Measurements from ENCODE around the gene CALML6. TPM values are rescaled to one million over a fixed set of nuclear protein-coding genes. Genes with fewer than 3 reads are reported as not detected.
A peak's percentile ranks its signal among the peaks of the same experiment; 100 is the strongest.

CALML6 gene
- total and polyA plus RNA-seq, 8 donors = 0.39 to 4.4 (median 1.1) TPM

DNA sequence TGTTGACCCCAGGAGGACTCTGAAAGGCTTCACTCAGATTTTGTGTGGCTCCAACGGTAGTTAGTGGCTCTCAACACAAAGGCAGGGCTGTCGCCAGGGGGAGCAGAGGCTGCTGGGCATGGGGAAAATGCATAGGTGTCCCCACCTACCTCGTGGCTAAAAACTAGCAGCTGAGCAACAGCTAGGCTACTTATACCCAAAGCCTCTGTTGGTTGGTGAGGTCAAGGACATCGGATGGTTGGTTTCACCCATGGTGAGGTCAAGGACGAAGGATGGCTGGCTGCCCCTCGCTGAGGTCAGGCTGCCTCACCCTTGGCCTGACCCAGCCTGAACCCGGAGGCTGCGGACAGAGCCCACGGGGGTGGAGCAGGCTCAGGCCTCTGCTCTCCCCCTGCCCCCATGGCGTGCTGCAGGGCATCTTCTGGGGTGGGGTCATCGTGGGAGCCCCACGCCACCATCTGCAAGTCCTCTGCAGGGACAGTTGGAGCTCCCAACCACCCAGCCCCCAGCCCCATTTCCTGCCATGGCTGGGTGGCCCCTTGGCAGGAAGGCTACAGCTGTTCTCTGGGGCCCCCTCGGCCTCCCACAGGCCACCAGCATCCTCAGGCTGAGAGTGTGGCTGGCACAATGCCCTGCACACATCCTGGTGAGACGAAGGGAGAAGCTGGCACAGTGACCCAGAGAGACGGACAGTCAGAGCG is 15.6 kb upstream of the CALML6 start:
- DNase-seq = peak in 2 of 6 donors; percentile 40 to 56
- Histone ChIP-seq H3K9me3 (no peaks in the 10 kb centered on the region), H3K27ac (no peak overlapping the region), H3K4me3 (no peak overlapping the region), H3K36me3 (no peaks in the 10 kb centered on the region), H3K27me3 (no peaks in the 10 kb centered on the region), H3K4me1 (peaks cover 6 to 7% (median 6%) of the 10 kb centered on the region in 3 donors)
- intact Hi-C loops (cut with DNase I) = loop anchor here in 1 of 3 donors (10.0 kb wide), 1 partner anchor 115 kb away; no protein-coding TSS in a partner anchor
- FAIRE-seq = no peak
- no peak for ATAC-seq
- TF ChIP-seq, protein P1, sequence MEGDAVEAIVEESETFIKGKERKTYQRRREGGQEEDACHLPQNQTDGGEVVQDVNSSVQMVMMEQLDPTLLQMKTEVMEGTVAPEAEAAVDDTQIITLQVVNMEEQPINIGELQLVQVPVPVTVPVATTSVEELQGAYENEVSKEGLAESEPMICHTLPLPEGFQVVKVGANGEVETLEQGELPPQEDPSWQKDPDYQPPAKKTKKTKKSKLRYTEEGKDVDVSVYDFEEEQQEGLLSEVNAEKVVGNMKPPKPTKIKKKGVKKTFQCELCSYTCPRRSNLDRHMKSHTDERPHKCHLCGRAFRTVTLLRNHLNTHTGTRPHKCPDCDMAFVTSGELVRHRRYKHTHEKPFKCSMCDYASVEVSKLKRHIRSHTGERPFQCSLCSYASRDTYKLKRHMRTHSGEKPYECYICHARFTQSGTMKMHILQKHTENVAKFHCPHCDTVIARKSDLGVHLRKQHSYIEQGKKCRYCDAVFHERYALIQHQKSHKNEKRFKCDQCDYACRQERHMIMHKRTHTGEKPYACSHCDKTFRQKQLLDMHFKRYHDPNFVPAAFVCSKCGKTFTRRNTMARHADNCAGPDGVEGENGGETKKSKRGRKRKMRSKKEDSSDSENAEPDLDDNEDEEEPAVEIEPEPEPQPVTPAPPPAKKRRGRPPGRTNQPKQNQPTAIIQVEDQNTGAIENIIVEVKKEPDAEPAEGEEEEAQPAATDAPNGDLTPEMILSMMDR (IDR thresholded peaks at IDR 0.05) = no peak
- 55% methylated on average over 15 to 16 of the region's 16 CpGs for WGBS, 2 donors

- TF ChIP-seq, protein P1 (IDR thresholded peaks at IDR 0.05) = no peak
- DNase-seq (peak in 1 of 6 donors; percentile 44), FAIRE-seq (no peak), ATAC-seq (no peak)
- H3K9me3 ChIP-seq = no peaks in the 10 kb centered on the region
- no peak overlapping the region for H3K4me3 ChIP-seq
- no peak overlapping the region for H3K27ac ChIP-seq
- intact Hi-C loops (cut with DNase I) = loop anchor here in 1 of 3 donors (10.0 kb wide), 1 partner anchor 115 kb away; no protein-coding TSS in a partner anchor
- no peaks in the 10 kb centered on the region for H3K27me3 ChIP-seq
- H3K36me3 ChIP-seq = no peaks in the 10 kb centered on the region
- peaks cover under 1 to 2% (median under 1%) of the 10 kb centered on the region in 3 donors for H3K4me1 ChIP-seq
- WGBS, 2 donors = 85 to 90% methylated on average over 9 of the region's 9 CpGs
Observed at GRCh38 chr1:1899967-1900327, 15.1 kb upstream of the CALML6 start.

DNA sequence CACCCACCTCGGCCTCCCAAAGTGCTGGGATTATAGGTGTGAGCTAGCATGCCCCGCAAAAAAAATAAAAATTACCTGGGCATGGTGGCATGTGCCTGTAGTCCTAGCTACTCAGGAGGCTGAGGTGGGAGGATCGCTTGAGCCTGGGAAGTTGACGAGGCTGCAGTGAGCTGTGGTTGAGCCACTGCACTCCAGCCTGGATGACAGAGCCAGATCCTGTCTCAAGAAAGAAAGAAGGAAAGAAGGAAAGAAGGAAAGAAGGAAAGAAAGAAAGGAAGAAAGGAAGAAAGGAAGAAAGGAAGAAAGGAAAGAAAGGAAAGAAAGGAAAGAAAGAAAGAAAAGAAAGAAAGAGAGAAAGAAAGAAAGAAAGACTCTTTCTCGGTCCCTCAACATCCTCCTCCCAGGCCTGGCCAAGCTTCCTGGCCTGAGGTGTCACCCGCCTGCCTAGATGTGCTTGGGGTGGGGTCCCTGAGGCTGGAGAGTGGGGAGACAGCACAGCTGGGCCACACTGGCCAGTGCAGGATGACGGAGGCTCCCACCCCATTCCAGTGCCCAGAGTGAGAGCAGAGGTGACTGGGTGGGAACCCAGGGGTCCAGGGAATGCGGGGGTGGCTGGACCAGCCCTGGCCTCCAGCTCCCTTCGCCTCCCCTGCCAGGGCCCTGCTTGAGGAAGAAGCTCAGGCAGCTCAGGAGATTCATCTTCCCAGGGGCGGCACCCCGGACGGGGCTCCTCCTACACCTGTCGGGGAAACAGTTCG is 14.0 kb upstream of the CALML6 start:
- no peaks in the 10 kb centered on the region for H3K4me1 ChIP-seq
- TF ChIP-seq, protein P1 (IDR thresholded peaks at IDR 0.05) = no peak
- H3K27me3 ChIP-seq = no peaks in the 10 kb centered on the region
- ATAC-seq (no peak), DNase-seq (peak in 2 of 6 donors; percentile 2 to 4), FAIRE-seq (no peak)
- H3K9me3 ChIP-seq = no peaks in the 10 kb centered on the region
- H3K27ac ChIP-seq = no peak overlapping the region
- H3K4me3 ChIP-seq = no peak overlapping the region
- intact Hi-C loops (cut with DNase I) = no loop called here
- no peaks in the 10 kb centered on the region for H3K36me3 ChIP-seq
- 56 to 57% methylated on average over 11 to 14 of the region's 14 CpGs for WGBS, 2 donors

DNA sequence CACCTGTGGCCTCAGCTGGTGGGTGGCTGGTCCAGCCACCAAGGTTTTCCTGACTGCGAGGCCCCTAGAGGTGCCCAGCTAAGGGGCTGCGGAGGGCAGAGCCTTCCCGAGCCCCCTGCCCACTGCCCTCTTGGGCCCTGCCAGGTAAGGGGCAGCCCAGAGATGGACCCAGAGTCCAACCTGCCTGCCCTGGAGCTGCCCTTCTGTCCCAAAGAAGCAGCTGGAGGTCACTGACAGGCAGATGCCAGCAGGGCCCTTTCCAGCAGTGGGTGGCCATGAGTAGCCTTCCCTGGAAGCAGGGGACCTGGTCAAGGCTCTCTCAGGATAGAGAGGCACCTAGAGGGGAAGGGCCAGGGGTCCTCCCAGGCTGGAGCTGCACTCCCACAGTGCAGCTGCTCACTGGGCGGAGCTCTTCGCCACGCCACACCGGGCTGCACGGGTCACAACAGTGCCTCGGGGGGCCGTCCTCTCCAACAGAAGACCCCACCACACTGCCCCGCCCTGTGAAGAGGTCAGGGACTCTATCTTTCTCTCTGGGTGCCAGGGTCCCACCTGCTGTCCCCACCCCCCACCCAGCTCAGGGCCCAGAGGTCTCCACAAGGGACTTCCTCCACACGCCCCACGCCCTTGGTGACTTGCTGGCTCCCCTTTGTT is 13.3 kb upstream of the CALML6 start:
- Histone ChIP-seq H3K4me3 (no peak overlapping the region), H3K27ac (no peak overlapping the region), H3K9me3 (no peaks in the 10 kb centered on the region), H3K4me1 (no peaks in the 10 kb centered on the region), H3K27me3 (no peaks in the 10 kb centered on the region), H3K36me3 (no peaks in the 10 kb centered on the region)
- intact Hi-C loops (cut with DNase I) = no loop called here
- TF ChIP-seq, protein P1 (IDR thresholded peaks at IDR 0.05) = no peak
- DNase-seq (peak in 3 of 6 donors; percentile 11 to 60 (median 23)), FAIRE-seq (no peak), ATAC-seq (no peak)
- WGBS, 2 donors = 64 to 83% methylated on average over 13 of the region's 13 CpGs
